Neural progenitor cell (in vitro differentiated cells): Measurements from ENCODE around the gene TRIM41. TPM values are rescaled to one million over a fixed set of nuclear protein-coding genes. Genes with fewer than 3 reads are reported as not detected.

Source experiments
- DNase-seq: peaks from one replicate; pipeline ENCODE4 v3.0.0-alpha.2; 2016; ENCODE audit warnings: low spot score
- H2AFZ ChIP-seq: fragments of 200-600 bp; sonication (generic); replicated peaks from 2 replicates; pipeline ENCODE4 v1.6.1; 2016; ENCODE audit warnings: antibody characterized with exemption
- H3F3A ChIP-seq: fragments of 200-600 bp; sonication (generic); 2 replicates; pipeline ENCODE4 v1.6.1; 2016; ENCODE audit warnings: antibody characterized with exemption, low read depth
- H3K27ac ChIP-seq: fragments of 200-600 bp; sonication (generic); 2 replicates; pipeline ENCODE4 v1.5.1; 2016; ENCODE audit warnings: mild to moderate bottlenecking
- H3K27me3 ChIP-seq: fragments of 200-600 bp; sonication (generic); 2 replicates; pipeline ENCODE4 v1.6.1; 2016; ENCODE audit warnings: mild to moderate bottlenecking, moderate library complexity
- H3K36me3 ChIP-seq: fragments of 200-600 bp; sonication (generic); 2 replicates; pipeline ENCODE4 v1.5.1; 2016
- H3K4me1 ChIP-seq: fragments of 200-600 bp; sonication (generic); 2 replicates; pipeline ENCODE4 v1.6.1; 2016; ENCODE audit warnings: mixed run types
- H3K4me2 ChIP-seq: fragments of 200-600 bp; sonication (generic); 2 replicates; pipeline ENCODE4 v1.6.1; 2016
- H3K4me3 ChIP-seq: fragments of 200-600 bp; sonication (generic); 2 replicates; pipeline ENCODE4 v1.5.1; 2016
- H3K79me2 ChIP-seq: fragments of 200-600 bp; sonication (generic); 2 replicates; pipeline ENCODE4 v1.6.1; 2016; ENCODE audit warnings: low read depth
- H3K9ac ChIP-seq: fragments of 200-600 bp; sonication (generic); 2 replicates; pipeline ENCODE4 v1.6.1; 2016
- H3K9me3 ChIP-seq: fragments of 200-600 bp; sonication (generic); 2 replicates; pipeline ENCODE4 v1.5.1; 2016; ENCODE audit warnings: low read depth
- H4K20me1 ChIP-seq: fragments of 200-600 bp; sonication (generic); 2 replicates; pipeline ENCODE4 v1.6.1; 2016; ENCODE audit warnings: low read depth
- H3K27ac Mint-ChIP-seq: 3 replicates; pipeline ENCODE4 v1.8.0; 2021; ENCODE audit warnings: mixed read lengths
- H3K27me3 Mint-ChIP-seq: 2 replicates; pipeline ENCODE4 v1.8.0; 2022; ENCODE audit warnings: low read depth, mild to moderate bottlenecking, inconsistent platforms, moderate library complexity, mixed read lengths; ENCODE audit not compliant: insufficient read depth
- H3K36me3 Mint-ChIP-seq: 3 replicates; pipeline ENCODE4 v1.8.0; 2021; ENCODE audit warnings: mixed read lengths
- H3K4me1 Mint-ChIP-seq: 3 replicates; pipeline ENCODE4 v1.8.0; 2021; ENCODE audit warnings: mixed read lengths
- H3K4me3 Mint-ChIP-seq: 3 replicates; pipeline ENCODE4 v1.8.0; 2021; ENCODE audit warnings: mild to moderate bottlenecking, moderate library complexity, mixed read lengths
- H3K9me3 Mint-ChIP-seq: 3 replicates; pipeline ENCODE4 v1.8.0; 2020; ENCODE audit warnings: mixed read lengths
- CTCF ChIP-seq: fragments of 200-600 bp; sonication (generic); IDR thresholded peaks from 2 replicates; pipeline ENCODE4 v1.5.1; 2017; ENCODE audit warnings: antibody characterized with exemption, mild to moderate bottlenecking
- EZH2 ChIP-seq: fragments of 200-600 bp; sonication (generic); IDR thresholded peaks from 2 replicates; pipeline ENCODE4 v1.6.1; 2017; ENCODE audit warnings: antibody characterized with exemption, mild to moderate bottlenecking, moderate library complexity
- EZH2phosphoT487 ChIP-seq: fragments of 200-600 bp; sonication (generic); IDR thresholded peaks from 2 replicates; pipeline ENCODE4 v1.6.1; 2017; ENCODE audit warnings: antibody characterized with exemption
- total RNA-seq: library from RNA; depleted of rRNA; stranded (reverse); fragments of >200 nt; gene quantifications from 2 replicates; pipeline ENCODE4 v1.2.3, GENCODE V29; 2015; ENCODE audit warnings: low replicate concordance

TRIM41 gene
- total RNA-seq, 1 donor from 2014 or later = 8.1 TPM

GRCh38 chr5:181259283-181259682 is 36.2 kb downstream of the TRIM41 start:
- no peaks in the 10 kb centered on the region for H3K27me3 ChIP-seq
- H4K20me1 ChIP-seq = peaks cover 72% of the 10 kb centered on the region
- DNase-seq = no peak
- Mint-ChIP-seq H3K9me3 (no peaks in the 10 kb centered on the region), H3K27me3 (peaks cover 3% of the 10 kb centered on the region), H3K4me1 (peaks cover 32% of the 10 kb centered on the region), H3K4me3 (peak overlapping the region; percentile 99), H3K27ac (no peak overlapping the region), H3K36me3 (peaks cover 18% of the 10 kb centered on the region)
- no peak overlapping the region for H3K27ac ChIP-seq
- TF ChIP-seq EZH2phosphoT487 (no peak), EZH2 (no peak)
- peaks cover 87% of the 10 kb centered on the region for H3K79me2 ChIP-seq
- H3K36me3 ChIP-seq = peaks cover 10% of the 10 kb centered on the region
- peaks cover 15% of the 10 kb centered on the region for H3K4me1 ChIP-seq
- no peaks in the 10 kb centered on the region for H3K9me3 ChIP-seq
- H3K4me2 ChIP-seq = peak overlapping the region; percentile 100
- no peak overlapping the region for H2AFZ ChIP-seq
- H3F3A ChIP-seq = peaks cover 54% of the 10 kb centered on the region
- peak overlapping the region; percentile 89 for H3K9ac ChIP-seq
- H3K4me3 ChIP-seq = peak overlapping the region; percentile 100

- Histone ChIP-seq H3K4me1 (peaks cover 15% of the 10 kb centered on the region), H3K36me3 (peaks cover 10% of the 10 kb centered on the region), H3K4me3 (peak overlapping the region; percentile 100), H3K79me2 (peaks cover 78% of the 10 kb centered on the region), H3F3A (peaks cover 53% of the 10 kb centered on the region), H3K4me2 (peak overlapping the region; percentile 100), H3K27me3 (no peaks in the 10 kb centered on the region), H3K9ac (peak overlapping the region; percentile 89), H3K27ac (peak overlapping the region; percentile 89), H4K20me1 (peaks cover 64% of the 10 kb centered on the region), H3K9me3 (no peaks in the 10 kb centered on the region), H2AFZ (peak overlapping the region; percentile 97)
- no peak for DNase-seq
- Mint-ChIP-seq H3K36me3 (peaks cover 17% of the 10 kb centered on the region), H3K9me3 (no peaks in the 10 kb centered on the region), H3K4me3 (peak overlapping the region; percentile 99), H3K27me3 (peaks cover 5% of the 10 kb centered on the region), H3K27ac (peak overlapping the region; percentile 28), H3K4me1 (peaks cover 34% of the 10 kb centered on the region)
- TF ChIP-seq CTCF (no peak), EZH2phosphoT487 (no peak), EZH2 (no peak)
Measured at GRCh38 chr5:181259974-181260719, 37.1 kb downstream of the TRIM41 start.

GRCh38 chr5:181260720-181261319 is 37.7 kb downstream of the TRIM41 start, which contains the start of gene TRIM52:
Gene TRIM52 (minus strand): TSS chr5:181261143. CDS start chr5:181260813, 330 bp downstream.
- Histone ChIP-seq H3K27me3 (no peaks in the 10 kb centered on the region), H3F3A (peaks cover 46% of the 10 kb centered on the region), H3K4me1 (peaks cover 15% of the 10 kb centered on the region), H3K79me2 (peaks cover 72% of the 10 kb centered on the region), H3K9ac (peak within 1 kb of the TSS; percentile 89), H3K9me3 (no peaks in the 10 kb centered on the region), H3K36me3 (peaks cover 3% of the 10 kb centered on the region), H4K20me1 (peaks cover 57% of the 10 kb centered on the region), H2AFZ (peak within 1 kb of the TSS; percentile 97), H3K4me2 (peak within 1 kb of the TSS; percentile 100), H3K27ac (peak within 1 kb of the TSS; percentile 89), H3K4me3 (peak within 1 kb of the TSS; percentile 100)
- TF ChIP-seq EZH2phosphoT487 (no peak), CTCF (peak; percentile 20), EZH2 (no peak)
- H3K27me3 Mint-ChIP-seq = peaks cover 6% of the 10 kb centered on the region
- H3K27ac Mint-ChIP-seq = peak within 1 kb of the TSS; percentile 92
- peak; percentile 97 for DNase-seq
- no peaks in the 10 kb centered on the region for H3K9me3 Mint-ChIP-seq
- peaks cover 40% of the 10 kb centered on the region for H3K4me1 Mint-ChIP-seq
- peaks cover 13% of the 10 kb centered on the region for H3K36me3 Mint-ChIP-seq
- H3K4me3 Mint-ChIP-seq = peak within 1 kb of the TSS; percentile 99
